ENCODE measurements around the gene TMEM143.

DNA sequence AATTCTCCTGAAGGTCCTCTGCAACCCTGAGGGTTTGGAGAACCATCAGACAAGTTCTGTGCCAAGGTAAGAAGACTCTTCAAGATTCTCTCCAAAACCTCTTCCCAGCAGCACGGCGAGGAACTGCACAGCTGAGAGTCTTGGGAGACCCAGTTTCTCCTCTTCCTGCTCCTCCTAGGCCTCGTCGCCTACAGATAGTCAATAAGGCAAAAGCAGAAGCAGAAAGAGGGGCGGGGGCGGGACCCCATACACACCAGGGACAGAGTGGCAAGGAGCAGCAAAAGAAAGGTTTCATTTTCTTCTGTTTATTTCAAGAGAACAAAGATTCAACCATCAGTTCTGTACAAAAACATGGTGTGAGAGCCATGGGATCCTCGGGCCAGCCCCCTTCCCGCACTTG lies 18.5 kb upstream of the TMEM143 start:
- TF ChIP-seq, protein P1, sequence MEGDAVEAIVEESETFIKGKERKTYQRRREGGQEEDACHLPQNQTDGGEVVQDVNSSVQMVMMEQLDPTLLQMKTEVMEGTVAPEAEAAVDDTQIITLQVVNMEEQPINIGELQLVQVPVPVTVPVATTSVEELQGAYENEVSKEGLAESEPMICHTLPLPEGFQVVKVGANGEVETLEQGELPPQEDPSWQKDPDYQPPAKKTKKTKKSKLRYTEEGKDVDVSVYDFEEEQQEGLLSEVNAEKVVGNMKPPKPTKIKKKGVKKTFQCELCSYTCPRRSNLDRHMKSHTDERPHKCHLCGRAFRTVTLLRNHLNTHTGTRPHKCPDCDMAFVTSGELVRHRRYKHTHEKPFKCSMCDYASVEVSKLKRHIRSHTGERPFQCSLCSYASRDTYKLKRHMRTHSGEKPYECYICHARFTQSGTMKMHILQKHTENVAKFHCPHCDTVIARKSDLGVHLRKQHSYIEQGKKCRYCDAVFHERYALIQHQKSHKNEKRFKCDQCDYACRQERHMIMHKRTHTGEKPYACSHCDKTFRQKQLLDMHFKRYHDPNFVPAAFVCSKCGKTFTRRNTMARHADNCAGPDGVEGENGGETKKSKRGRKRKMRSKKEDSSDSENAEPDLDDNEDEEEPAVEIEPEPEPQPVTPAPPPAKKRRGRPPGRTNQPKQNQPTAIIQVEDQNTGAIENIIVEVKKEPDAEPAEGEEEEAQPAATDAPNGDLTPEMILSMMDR (IDR thresholded peaks at IDR 0.05; ENCODE audit: borderline replicate concordance, extremely low read depth, low read length, poor library complexity, severe bottlenecking), result no peak
- TF ChIP-seq EZH2 (IDR thresholded peaks at IDR 0.05; ENCODE audit: borderline replicate concordance, low read depth, low read length, severe bottlenecking), result no peak

Measured in DND-41 (cell line).